H1 (cell line): Measurements from ENCODE around the gene CPT1A.

Experiments used
- ASH2L ChIP-seq: fragments of 200-600, 300-600 bp; sonication (generic); IDR thresholded peaks from one replicate; pipeline ENCODE4 v1.7.1; 2017; ENCODE audit warnings: low read length
- EP300 ChIP-seq, 2 experiments: IDR thresholded peaks; 1 replicate in 1 of 2; 2 replicates in 1 of 2; pipeline ENCODE4 v1.6.1; 2011 to 2012; ENCODE audit warnings: low read depth in 2 of 2, low read length in 2 of 2, mild to moderate bottlenecking in 2 of 2, borderline replicate concordance in 1 of 2, inconsistent platforms in 1 of 2, moderate library complexity in 1 of 2

- no peak for TF ChIP-seq EP300 (IDR thresholded peaks at IDR 0.05; ENCODE audit: borderline replicate concordance in 1 of 2, low read depth in 2 of 2, low read length in 2 of 2)
- no peak for TF ChIP-seq ASH2L
Measured at GRCh38 chr11:68784653-68785052, 57.1 kb downstream of the CPT1A start.
